ENCODE measurements around the gene SNAI3.

- no peak for TF ChIP-seq PRDM1 (tag by site-specific recombination; IDR thresholded peaks at IDR 0.05)
- no peak for TF ChIP-seq ZNF548 (tag by site-specific recombination; IDR thresholded peaks at IDR 0.05)
- TF ChIP-seq ZSCAN18 (tag by site-specific recombination; IDR thresholded peaks at IDR 0.05): no peak
- no peak for TF ChIP-seq CTCF (tag by site-specific recombination; IDR thresholded peaks at IDR 0.05)
- TF ChIP-seq KLF8 (tag by site-specific recombination; IDR thresholded peaks at IDR 0.05): no peak
- TF ChIP-seq GLI2 (tag by site-specific recombination; IDR thresholded peaks at IDR 0.05; ENCODE audit: borderline replicate concordance, low read depth): no peak
- TF ChIP-seq ZNF26 (tag by site-specific recombination; IDR thresholded peaks at IDR 0.05): no peak
- no peak for TF ChIP-seq ZNF157 (tag by site-specific recombination; IDR thresholded peaks at IDR 0.05)
- TF ChIP-seq ZNF280C (tag by site-specific recombination; IDR thresholded peaks at IDR 0.05): no peak
- TF ChIP-seq RBAK (tag by site-specific recombination; IDR thresholded peaks at IDR 0.05): no peak
- TF ChIP-seq ZNF2 (tag by site-specific recombination; IDR thresholded peaks at IDR 0.05): no peak
- TF ChIP-seq ZNF221 (tag by site-specific recombination; IDR thresholded peaks at IDR 0.05; ENCODE audit: borderline replicate concordance): no peak
- TF ChIP-seq WT1 (tag by site-specific recombination; IDR thresholded peaks at IDR 0.05): no peak
Measured at GRCh38 chr16:88638323-88639230, 47.7 kb downstream of the SNAI3 start, which contains the start of gene IL17C.
